ENCODE results near the gene SLC2A13.
A peak's percentile ranks its signal among the peaks of the same experiment; 100 is the strongest.

SLC2A13 gene

DNA sequence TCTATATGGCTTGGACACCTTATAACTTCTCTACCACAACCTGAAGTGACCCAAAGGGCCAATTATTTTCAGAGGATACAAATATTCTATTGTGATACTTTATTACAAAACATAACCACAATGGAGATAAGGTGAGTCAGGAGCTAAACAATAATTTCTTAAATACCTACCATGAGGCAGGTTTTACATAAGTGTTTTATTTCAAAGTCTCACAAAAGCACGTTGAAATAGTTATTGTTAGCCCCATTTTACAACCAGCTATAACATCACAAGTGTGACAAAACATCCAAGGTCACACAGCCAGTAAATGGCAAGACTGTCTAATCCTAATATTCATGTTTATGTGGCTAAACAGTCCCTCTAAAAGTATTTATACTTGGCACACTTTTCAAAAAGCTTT, 40.2 kb downstream of the SLC2A13 start:
- H3K4me3 ChIP-seq (ENCODE audit: control insufficient read depth, low read depth, low read length) = no peak overlapping the region
- TF ChIP-seq CTCF (conservative IDR thresholded peaks at IDR 0.05; ENCODE audit: control insufficient read depth, insufficient read depth, low read depth, low read length) = no peak
- DNase-seq (ENCODE audit: low read depth) = no peak

DNA sequence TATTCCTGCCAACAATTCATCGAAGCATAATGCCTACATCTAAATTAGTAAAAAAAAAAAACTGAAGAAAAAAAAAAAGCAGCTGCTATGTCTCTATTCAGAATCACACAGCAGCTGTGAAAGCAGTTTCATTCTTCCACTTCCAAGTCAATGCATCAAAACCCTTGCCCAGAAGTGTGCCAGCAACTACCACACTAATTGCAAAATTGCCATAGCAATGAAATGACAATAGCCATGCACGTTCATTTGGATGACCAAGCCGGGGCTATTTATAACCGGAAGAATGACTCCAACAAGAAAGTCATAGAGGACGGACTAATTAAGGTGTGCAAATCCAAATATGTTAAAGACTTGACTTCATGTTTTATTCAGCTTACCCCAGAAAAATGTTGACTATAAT, 42.5 kb downstream of the SLC2A13 start:
- no peak for TF ChIP-seq CTCF (conservative IDR thresholded peaks at IDR 0.05; ENCODE audit: control insufficient read depth, insufficient read depth, low read depth, low read length)
- H3K4me3 ChIP-seq (ENCODE audit: control insufficient read depth, low read depth, low read length) = no peak overlapping the region
- peak; percentile 14 for DNase-seq (ENCODE audit: low read depth)

DNA sequence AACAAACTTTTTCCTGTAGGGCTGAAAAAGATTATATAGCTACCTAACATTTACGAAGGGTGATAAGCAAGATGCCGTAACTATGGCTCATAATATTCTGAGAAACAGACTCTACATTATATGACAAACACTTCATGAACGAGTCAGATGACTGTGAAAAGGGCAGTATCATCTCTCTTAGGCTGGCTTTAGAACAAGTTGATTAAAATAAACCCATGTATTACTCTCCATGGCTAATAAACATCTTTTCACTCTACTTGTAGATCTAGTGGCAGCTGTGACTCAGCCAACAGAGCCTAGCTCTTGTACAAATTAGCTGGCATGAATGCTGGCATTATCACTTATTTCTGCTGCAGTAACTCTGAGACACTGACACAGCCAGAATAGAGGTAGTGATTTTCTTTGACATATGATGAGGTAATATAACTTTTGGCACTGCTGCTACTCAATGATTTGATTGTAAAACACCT, 47.1 kb downstream of the SLC2A13 start:
- no peak overlapping the region for H3K4me3 ChIP-seq (ENCODE audit: control insufficient read depth, low read depth, low read length)
- TF ChIP-seq CTCF (conservative IDR thresholded peaks at IDR 0.05; ENCODE audit: control insufficient read depth, insufficient read depth, low read depth, low read length) = no peak
- DNase-seq (ENCODE audit: low read depth) = peak; percentile 6

DNA sequence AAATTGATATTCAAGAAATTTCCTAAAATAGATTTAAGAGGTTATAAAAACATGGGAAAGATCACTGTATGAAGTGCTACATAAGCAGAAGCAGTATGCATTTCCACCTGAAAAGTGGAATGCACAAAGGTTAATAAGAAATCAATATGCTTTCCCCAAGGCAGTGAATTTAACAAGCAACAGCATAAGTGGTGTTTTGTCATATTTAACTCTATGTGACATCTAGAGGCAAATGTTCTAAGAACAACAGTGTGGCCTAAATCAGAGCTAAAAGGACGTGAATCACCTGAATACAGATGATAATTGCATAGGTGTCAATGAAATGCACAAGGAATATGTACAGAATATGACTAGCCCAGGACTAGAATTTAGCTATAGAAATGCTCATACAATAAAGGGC, 49.5 kb downstream of the SLC2A13 start:
- no peak for TF ChIP-seq CTCF (conservative IDR thresholded peaks at IDR 0.05; ENCODE audit: control insufficient read depth, insufficient read depth, low read depth, low read length)
- no peak for DNase-seq (ENCODE audit: low read depth)
- no peak overlapping the region for H3K4me3 ChIP-seq (ENCODE audit: control insufficient read depth, low read depth, low read length)

DNA sequence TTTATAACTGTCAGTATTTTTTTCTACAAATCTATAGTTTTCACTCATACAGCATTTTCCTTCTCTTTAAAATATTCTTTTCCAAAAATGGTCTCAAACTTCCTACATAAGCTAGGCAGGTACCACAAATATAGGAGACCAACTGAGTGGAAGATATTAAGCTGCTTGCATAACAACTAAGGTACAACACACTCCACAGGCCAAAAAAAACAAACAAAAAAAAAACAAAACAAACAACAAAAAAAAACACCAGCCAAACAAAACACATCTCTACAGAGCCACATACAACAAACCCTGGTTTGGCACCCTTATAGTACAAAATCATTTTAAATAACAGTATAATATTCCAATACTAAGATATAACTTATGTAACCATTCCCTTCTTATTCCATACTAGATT, 50.1 kb downstream of the SLC2A13 start:
- TF ChIP-seq CTCF (conservative IDR thresholded peaks at IDR 0.05; ENCODE audit: control insufficient read depth, insufficient read depth, low read depth, low read length) = no peak
- no peak for DNase-seq (ENCODE audit: low read depth)
- no peak overlapping the region for H3K4me3 ChIP-seq (ENCODE audit: control insufficient read depth, low read depth, low read length)

DNA sequence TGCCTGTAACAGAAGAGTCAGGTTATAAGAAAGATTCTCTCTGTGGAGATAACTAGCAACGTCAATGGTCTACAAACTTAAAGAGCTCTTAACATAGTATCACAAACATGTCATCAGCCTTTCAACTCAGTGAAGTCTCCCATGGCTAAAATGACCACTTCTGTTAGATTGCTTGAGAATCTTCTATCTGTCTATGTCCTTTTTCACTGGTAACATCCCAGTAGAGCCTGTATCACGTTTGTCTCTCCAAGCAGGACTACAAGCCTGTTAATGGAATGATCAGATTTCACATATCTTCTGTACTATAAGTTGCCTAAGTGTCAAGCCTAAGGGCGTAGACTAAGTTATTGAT, 50.7 kb downstream of the SLC2A13 start:
- no peak overlapping the region for H3K4me3 ChIP-seq (ENCODE audit: control insufficient read depth, low read depth, low read length)
- TF ChIP-seq CTCF (conservative IDR thresholded peaks at IDR 0.05; ENCODE audit: control insufficient read depth, insufficient read depth, low read depth, low read length) = no peak
- peak; percentile 14 for DNase-seq (ENCODE audit: low read depth)

DNA sequence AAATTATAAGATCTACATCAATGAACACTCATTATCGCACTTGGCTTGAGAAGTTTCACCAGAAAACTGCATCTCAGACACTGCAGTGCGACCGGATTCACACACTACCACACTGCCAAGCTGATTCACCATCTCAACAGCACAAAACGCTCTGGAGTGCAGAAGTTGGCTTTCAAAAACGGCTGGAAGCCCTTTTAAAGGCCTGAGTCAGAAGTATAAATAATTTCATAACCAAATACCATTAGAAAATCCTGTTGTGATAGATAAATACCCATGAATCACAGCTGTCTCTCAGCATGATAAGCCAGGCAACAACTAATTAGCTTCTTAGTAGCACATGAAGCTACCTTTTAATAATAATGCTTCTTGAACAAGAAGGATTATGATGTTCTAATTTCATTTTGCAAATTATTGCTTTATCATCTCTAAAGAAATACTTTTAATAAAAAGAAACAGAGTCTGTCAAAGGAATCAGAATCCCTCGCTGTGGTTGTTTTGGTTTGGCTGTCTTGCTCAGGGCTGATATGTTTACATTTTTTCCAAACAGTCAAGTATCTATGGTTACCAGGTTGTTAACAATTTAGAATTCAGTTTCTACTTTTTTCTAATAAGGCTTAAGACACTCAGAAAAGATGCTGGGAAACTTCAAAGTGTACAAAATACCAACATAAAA, 51.2 kb downstream of the SLC2A13 start:
- peak; percentile 85 for DNase-seq (ENCODE audit: low read depth)
- no peak for TF ChIP-seq CTCF (conservative IDR thresholded peaks at IDR 0.05; ENCODE audit: control insufficient read depth, insufficient read depth, low read depth, low read length)
- H3K4me3 ChIP-seq (ENCODE audit: control insufficient read depth, low read depth, low read length) = no peak overlapping the region

Measured in fibroblast of mammary gland (primary cell).